Measurements from ENCODE around the gene FOXP1. TPM values are rescaled to one million over a fixed set of nuclear protein-coding genes. Genes with fewer than 3 reads are reported as not detected.

FOXP1 gene
- total RNA-seq, 3 donors from 2014 or later: 61.9 to 267 (median 146) TPM

DNA sequence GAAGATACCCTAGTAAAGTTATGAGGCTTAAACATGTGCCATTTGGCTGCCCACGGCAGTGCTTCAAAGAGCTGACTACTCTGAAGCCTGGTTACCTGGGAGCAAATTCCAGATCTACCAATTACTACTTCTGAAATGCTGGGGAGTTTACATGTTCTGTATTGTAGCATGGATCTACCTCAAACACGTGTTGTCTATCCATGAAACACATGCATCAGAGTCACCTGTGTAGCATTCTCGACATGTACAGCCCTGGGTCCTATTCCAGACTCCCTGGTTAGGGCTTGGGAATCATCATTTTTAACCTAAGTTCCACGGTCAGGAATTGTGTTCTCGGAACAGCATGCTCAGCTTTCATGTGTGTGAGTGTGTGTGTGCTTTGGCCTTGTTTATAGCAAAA is 671.8 kb downstream of the FOXP1 start:
- TF ChIP-seq POLR2A (IDR thresholded peaks at IDR 0.05): no peak
- no peak for TF ChIP-seq POLR2AphosphoS5 (IDR thresholded peaks at IDR 0.05)
- TF ChIP-seq, protein P1, sequence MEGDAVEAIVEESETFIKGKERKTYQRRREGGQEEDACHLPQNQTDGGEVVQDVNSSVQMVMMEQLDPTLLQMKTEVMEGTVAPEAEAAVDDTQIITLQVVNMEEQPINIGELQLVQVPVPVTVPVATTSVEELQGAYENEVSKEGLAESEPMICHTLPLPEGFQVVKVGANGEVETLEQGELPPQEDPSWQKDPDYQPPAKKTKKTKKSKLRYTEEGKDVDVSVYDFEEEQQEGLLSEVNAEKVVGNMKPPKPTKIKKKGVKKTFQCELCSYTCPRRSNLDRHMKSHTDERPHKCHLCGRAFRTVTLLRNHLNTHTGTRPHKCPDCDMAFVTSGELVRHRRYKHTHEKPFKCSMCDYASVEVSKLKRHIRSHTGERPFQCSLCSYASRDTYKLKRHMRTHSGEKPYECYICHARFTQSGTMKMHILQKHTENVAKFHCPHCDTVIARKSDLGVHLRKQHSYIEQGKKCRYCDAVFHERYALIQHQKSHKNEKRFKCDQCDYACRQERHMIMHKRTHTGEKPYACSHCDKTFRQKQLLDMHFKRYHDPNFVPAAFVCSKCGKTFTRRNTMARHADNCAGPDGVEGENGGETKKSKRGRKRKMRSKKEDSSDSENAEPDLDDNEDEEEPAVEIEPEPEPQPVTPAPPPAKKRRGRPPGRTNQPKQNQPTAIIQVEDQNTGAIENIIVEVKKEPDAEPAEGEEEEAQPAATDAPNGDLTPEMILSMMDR (IDR thresholded peaks at IDR 0.05): no peak
- no peaks in the 10 kb centered on the region for H3K9me3 ChIP-seq
- H3K36me3 ChIP-seq: no peaks in the 10 kb centered on the region
- intact Hi-C loops (cut with DNase I; ENCODE audit: low total_unique reads): no loop called here
- H3K4me1 ChIP-seq: no peaks in the 10 kb centered on the region
- no peak overlapping the region for H3K4me3 ChIP-seq
- DNase-seq (ENCODE audit: low spot score in 2 of 2): no peak
- H3K27ac ChIP-seq: no peak overlapping the region
- H3K27me3 ChIP-seq: no peaks in the 10 kb centered on the region

DNA sequence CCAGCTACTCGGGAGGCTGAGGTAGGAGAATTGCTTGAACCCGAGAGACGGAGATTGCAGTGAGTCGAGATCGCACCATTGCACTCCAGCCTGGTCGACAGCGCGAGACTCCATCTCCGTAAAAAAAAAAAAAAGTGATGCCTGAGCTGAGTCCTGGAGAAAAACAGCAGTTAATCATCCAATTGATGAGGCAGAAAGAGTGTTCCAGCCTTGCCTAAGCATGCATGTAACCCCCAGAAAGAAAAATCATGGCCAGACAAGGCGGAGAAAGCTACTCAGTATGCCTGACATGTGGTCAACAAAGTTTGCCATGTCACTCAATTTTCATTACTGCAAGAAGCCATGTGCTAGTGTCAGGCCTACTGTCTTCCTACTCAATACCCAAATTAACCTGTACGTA is 678.0 kb downstream of the FOXP1 start:
- Histone ChIP-seq H3K4me1 (no peaks in the 10 kb centered on the region), H3K27ac (no peak overlapping the region), H3K27me3 (no peaks in the 10 kb centered on the region), H3K4me3 (no peak overlapping the region), H3K9me3 (peaks cover 0 to 9% of the 10 kb centered on the region in 2 donors), H3K36me3 (no peaks in the 10 kb centered on the region)
- intact Hi-C loops (cut with DNase I; ENCODE audit: low total_unique reads): no loop called here
- DNase-seq (ENCODE audit: low spot score in 2 of 2): no peak
- TF ChIP-seq POLR2AphosphoS5 (IDR thresholded peaks at IDR 0.05): no peak
- TF ChIP-seq POLR2A (IDR thresholded peaks at IDR 0.05): no peak
- TF ChIP-seq, protein P1 (IDR thresholded peaks at IDR 0.05): no peak

Other genes with a start within 250 kb of the FOXP1 start
- 10 to 100 TPM; 16.1 to 34.4 (median 19.3) TPM for gene EIF4E3, start 141.7 kb upstream of the FOXP1 start, total RNA-seq
- 1 to 10 TPM in 2 of 3 donors, under 1 TPM in 1; 0.32 to 4.0 (median 2.0) TPM for gene GPR27, start 170.1 kb upstream of the FOXP1 start, total RNA-seq
- not detected for gene PROK2, start 201.4 kb upstream of the FOXP1 start, total RNA-seq

All from breast epithelium (tissue), 4 donors.